Measurements from ENCODE around the gene SERINC5.

DNA sequence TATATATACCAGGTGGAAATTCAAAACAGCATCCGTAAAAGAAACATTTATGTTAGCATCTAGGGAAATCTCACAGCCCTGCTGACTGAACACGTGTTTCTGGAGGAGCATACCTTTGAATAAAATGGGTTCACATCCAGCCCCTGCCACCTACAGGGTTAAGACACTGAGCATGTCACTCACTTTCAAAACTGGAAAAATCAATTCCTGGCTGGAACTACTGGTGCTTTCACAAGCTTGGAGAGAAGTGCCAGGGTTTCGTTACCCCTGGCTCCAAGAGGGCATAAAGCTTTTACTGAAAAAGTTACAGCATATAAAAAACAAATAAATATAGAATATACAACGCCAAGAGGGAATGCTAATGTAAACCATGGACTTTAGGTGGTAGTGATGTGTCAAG, 48.0 kb downstream of the SERINC5 start:
- TF ChIP-seq, protein P1, sequence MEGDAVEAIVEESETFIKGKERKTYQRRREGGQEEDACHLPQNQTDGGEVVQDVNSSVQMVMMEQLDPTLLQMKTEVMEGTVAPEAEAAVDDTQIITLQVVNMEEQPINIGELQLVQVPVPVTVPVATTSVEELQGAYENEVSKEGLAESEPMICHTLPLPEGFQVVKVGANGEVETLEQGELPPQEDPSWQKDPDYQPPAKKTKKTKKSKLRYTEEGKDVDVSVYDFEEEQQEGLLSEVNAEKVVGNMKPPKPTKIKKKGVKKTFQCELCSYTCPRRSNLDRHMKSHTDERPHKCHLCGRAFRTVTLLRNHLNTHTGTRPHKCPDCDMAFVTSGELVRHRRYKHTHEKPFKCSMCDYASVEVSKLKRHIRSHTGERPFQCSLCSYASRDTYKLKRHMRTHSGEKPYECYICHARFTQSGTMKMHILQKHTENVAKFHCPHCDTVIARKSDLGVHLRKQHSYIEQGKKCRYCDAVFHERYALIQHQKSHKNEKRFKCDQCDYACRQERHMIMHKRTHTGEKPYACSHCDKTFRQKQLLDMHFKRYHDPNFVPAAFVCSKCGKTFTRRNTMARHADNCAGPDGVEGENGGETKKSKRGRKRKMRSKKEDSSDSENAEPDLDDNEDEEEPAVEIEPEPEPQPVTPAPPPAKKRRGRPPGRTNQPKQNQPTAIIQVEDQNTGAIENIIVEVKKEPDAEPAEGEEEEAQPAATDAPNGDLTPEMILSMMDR (IDR thresholded peaks at IDR 0.05): no peak
- TF ChIP-seq, protein P2, sequence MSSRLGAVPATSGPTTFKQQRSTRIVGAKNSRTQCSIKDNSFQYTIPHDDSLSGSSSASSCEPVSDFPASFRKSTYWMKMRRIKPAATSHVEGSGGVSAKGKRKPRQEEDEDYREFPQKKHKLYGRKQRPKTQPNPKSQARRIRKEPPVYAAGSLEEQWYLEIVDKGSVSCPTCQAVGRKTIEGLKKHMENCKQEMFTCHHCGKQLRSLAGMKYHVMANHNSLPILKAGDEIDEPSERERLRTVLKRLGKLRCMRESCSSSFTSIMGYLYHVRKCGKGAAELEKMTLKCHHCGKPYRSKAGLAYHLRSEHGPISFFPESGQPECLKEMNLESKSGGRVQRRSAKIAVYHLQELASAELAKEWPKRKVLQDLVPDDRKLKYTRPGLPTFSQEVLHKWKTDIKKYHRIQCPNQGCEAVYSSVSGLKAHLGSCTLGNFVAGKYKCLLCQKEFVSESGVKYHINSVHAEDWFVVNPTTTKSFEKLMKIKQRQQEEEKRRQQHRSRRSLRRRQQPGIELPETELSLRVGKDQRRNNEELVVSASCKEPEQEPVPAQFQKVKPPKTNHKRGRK (CRISPR knock-in tag; IDR thresholded peaks at IDR 0.05; ENCODE audit: borderline replicate concordance): no peak
- no peak for TF ChIP-seq ZNF281 (CRISPR knock-in tag; IDR thresholded peaks at IDR 0.05)
- TF ChIP-seq NR3C1 (CRISPR knock-in tag; conservative IDR thresholded peaks at IDR 0.05; ENCODE audit: low read depth): no peak
- TF ChIP-seq ZNF232 (CRISPR knock-in tag; IDR thresholded peaks at IDR 0.05): no peak
- no peak for TF ChIP-seq ZNF138 (CRISPR knock-in tag; conservative IDR thresholded peaks at IDR 0.05)
- TF ChIP-seq FOXK1 (CRISPR knock-in tag; IDR thresholded peaks at IDR 0.05): no peak
- TF ChIP-seq, protein P3, sequence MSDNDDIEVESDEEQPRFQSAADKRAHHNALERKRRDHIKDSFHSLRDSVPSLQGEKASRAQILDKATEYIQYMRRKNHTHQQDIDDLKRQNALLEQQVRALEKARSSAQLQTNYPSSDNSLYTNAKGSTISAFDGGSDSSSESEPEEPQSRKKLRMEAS (CRISPR knock-in tag; IDR thresholded peaks at IDR 0.05): no peak
- TF ChIP-seq, protein P4, sequence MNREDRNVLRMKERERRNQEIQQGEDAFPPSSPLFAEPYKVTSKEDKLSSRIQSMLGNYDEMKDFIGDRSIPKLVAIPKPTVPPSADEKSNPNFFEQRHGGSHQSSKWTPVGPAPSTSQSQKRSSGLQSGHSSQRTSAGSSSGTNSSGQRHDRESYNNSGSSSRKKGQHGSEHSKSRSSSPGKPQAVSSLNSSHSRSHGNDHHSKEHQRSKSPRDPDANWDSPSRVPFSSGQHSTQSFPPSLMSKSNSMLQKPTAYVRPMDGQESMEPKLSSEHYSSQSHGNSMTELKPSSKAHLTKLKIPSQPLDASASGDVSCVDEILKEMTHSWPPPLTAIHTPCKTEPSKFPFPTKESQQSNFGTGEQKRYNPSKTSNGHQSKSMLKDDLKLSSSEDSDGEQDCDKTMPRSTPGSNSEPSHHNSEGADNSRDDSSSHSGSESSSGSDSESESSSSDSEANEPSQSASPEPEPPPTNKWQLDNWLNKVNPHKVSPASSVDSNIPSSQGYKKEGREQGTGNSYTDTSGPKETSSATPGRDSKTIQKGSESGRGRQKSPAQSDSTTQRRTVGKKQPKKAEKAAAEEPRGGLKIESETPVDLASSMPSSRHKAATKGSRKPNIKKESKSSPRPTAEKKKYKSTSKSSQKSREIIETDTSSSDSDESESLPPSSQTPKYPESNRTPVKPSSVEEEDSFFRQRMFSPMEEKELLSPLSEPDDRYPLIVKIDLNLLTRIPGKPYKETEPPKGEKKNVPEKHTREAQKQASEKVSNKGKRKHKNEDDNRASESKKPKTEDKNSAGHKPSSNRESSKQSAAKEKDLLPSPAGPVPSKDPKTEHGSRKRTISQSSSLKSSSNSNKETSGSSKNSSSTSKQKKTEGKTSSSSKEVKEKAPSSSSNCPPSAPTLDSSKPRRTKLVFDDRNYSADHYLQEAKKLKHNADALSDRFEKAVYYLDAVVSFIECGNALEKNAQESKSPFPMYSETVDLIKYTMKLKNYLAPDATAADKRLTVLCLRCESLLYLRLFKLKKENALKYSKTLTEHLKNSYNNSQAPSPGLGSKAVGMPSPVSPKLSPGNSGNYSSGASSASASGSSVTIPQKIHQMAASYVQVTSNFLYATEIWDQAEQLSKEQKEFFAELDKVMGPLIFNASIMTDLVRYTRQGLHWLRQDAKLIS (CRISPR knock-in tag; IDR thresholded peaks at IDR 0.05; ENCODE audit: borderline replicate concordance): no peak
- no peak for TF ChIP-seq CREB1 (CRISPR knock-in tag; IDR thresholded peaks at IDR 0.05)
- no peak for TF ChIP-seq FOXJ3 (CRISPR knock-in tag; IDR thresholded peaks at IDR 0.05; ENCODE audit: borderline replicate concordance)
- no peak for TF ChIP-seq ELF4 (CRISPR knock-in tag; IDR thresholded peaks at IDR 0.05; ENCODE audit: low read depth)
- TF ChIP-seq FOXP1 (CRISPR knock-in tag; IDR thresholded peaks at IDR 0.05; ENCODE audit: borderline replicate concordance): no peak
- no peak for TF ChIP-seq JUN (CRISPR knock-in tag; IDR thresholded peaks at IDR 0.05)

All from WTC11 (cell line).